Smooth muscle cell (in vitro differentiated cells): ENCODE results near the gene KAT6B. TPM values are rescaled to one million over a fixed set of nuclear protein-coding genes. Genes with fewer than 3 reads are reported as not detected.
"Not testable (repeated sequence)": the region's sequence is repeated elsewhere in the genome, so short reads cannot be mapped to it uniquely, and the experiment has no call there.

Experiments
- DNase-seq: peaks from one replicate; lab custom pipeline; 2025; ENCODE audit not compliant: unreplicated experiment; lab: John Stamatoyannopoulos, UW
- H2AFZ ChIP-seq: fragments of 200-600 bp; sonication (generic); 2 replicates; pipeline ENCODE4 v1.6.0; 2016; ENCODE audit warnings: antibody characterized with exemption, low read depth, mild to moderate bottlenecking
- H3F3A ChIP-seq: fragments of 200-600 bp; sonication (generic); 2 replicates; pipeline ENCODE4 v1.6.0; 2017; ENCODE audit warnings: antibody characterized with exemption, low read depth
- H3K27ac ChIP-seq: fragments of 200-600 bp; sonication (generic); 2 replicates; pipeline ENCODE4 v1.5.1; 2016; ENCODE audit warnings: low read depth, mild to moderate bottlenecking
- H3K27me3 ChIP-seq: fragments of 200-600 bp; sonication (generic); 2 replicates; pipeline ENCODE4 v1.6.1; 2016; ENCODE audit warnings: low read depth, mild to moderate bottlenecking
- H3K36me3 ChIP-seq: fragments of 200-600 bp; sonication (generic); 2 replicates; pipeline ENCODE4 v1.5.1; 2016; ENCODE audit warnings: low read depth
- H3K4me1 ChIP-seq: fragments of 200-600 bp; sonication (generic); 2 replicates; pipeline ENCODE4 v1.5.1; 2016; ENCODE audit warnings: low read depth
- H3K4me2 ChIP-seq: fragments of 200-600 bp; sonication (generic); 2 replicates; pipeline ENCODE4 v1.6.0; 2016; ENCODE audit warnings: mild to moderate bottlenecking
- H3K4me3 ChIP-seq: fragments of 200-600 bp; sonication (generic); 2 replicates; pipeline ENCODE4 v1.5.1; 2016; ENCODE audit warnings: mild to moderate bottlenecking
- H3K79me2 ChIP-seq: fragments of 200-600 bp; sonication (generic); 2 replicates; pipeline ENCODE4 v1.6.0; 2016; ENCODE audit warnings: low read depth, mild to moderate bottlenecking
- H3K9ac ChIP-seq: fragments of 200-600 bp; sonication (generic); 2 replicates; pipeline ENCODE4 v1.6.0; 2016; ENCODE audit warnings: low read depth
- H3K9me3 ChIP-seq: fragments of 200-600 bp; sonication (generic); replicated peaks from 2 replicates; pipeline ENCODE4 v1.5.1; 2016; ENCODE audit warnings: low read depth
- H4K20me1 ChIP-seq: fragments of 200-600 bp; sonication (generic); 2 replicates; pipeline ENCODE4 v1.6.0; 2016; ENCODE audit warnings: low read depth
- WGBS: methylation state at CpG from one replicate; pipeline ENCODE4 v1.1.7; 2016; ENCODE audit warnings: low lambda C conversion rate; 5-methylcytosine and 5-hydroxymethylcytosine counted together
- polyA plus RNA-seq: library from polyadenylated mRNA; unstranded; fragments of >200 nt; fragmentation: Nextera tagmentation; extraction: Ambion mirVana; gene quantifications from 2 replicates; pipeline ENCODE4 v1.2.1, GENCODE V29; 2016
- total RNA-seq: library from RNA; depleted of rRNA; stranded (reverse); fragments of >200 nt; gene quantifications from 2 replicates; pipeline ENCODE4 v1.2.3, GENCODE V29; 2014
- TF ChIP-seq, protein P1 (sequence below): fragments of 200-600 bp; sonication (generic); IDR thresholded peaks from 2 replicates; pipeline ENCODE4 v1.5.1; 2017; ENCODE audit warnings: borderline replicate concordance, mild to moderate bottlenecking, antibody characterized with exemption; ENCODE audit not compliant: insufficient read depth, poor library complexity, severe bottlenecking

Gene KAT6B
- total and polyA plus RNA-seq, 2 experiments from 2014 or later = 9.0 to 19.8 TPM

DNA sequence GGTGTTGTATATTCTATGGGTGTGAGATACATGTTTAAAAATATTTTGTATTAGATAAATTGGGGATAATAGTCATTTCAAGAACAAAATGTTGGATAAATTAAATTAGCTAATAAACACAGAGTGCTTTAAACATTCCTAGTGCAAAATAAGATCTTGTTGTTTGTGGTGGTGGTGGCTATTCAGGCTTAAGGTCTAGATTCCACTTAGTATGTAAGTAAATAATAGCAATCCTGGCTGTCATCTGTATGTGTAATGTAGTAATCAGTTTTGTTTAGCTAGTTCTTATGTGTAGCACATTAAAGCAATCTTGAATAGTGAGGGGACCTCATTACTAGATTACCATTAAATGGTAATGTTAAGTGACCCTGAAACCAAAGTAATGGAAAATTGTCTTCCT lies 48.7 kb downstream of the KAT6B start:
- Histone ChIP-seq H4K20me1 (peaks cover 93% of the 10 kb centered on the region), H3K9ac (no peak overlapping the region), H3K27ac (no peak overlapping the region), H3K4me2 (no peak overlapping the region), H3K36me3 (no peaks in the 10 kb centered on the region), H3K4me3 (no peak overlapping the region), H3K79me2 (peaks cover 21% of the 10 kb centered on the region), H3K27me3 (no peaks in the 10 kb centered on the region), H2AFZ (no peak overlapping the region), H3F3A (no peaks in the 10 kb centered on the region), H3K4me1 (no peaks in the 10 kb centered on the region), H3K9me3 (no peaks in the 10 kb centered on the region)
- TF ChIP-seq, protein P1, sequence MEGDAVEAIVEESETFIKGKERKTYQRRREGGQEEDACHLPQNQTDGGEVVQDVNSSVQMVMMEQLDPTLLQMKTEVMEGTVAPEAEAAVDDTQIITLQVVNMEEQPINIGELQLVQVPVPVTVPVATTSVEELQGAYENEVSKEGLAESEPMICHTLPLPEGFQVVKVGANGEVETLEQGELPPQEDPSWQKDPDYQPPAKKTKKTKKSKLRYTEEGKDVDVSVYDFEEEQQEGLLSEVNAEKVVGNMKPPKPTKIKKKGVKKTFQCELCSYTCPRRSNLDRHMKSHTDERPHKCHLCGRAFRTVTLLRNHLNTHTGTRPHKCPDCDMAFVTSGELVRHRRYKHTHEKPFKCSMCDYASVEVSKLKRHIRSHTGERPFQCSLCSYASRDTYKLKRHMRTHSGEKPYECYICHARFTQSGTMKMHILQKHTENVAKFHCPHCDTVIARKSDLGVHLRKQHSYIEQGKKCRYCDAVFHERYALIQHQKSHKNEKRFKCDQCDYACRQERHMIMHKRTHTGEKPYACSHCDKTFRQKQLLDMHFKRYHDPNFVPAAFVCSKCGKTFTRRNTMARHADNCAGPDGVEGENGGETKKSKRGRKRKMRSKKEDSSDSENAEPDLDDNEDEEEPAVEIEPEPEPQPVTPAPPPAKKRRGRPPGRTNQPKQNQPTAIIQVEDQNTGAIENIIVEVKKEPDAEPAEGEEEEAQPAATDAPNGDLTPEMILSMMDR = no peak
- DNase-seq = no peak

DNA sequence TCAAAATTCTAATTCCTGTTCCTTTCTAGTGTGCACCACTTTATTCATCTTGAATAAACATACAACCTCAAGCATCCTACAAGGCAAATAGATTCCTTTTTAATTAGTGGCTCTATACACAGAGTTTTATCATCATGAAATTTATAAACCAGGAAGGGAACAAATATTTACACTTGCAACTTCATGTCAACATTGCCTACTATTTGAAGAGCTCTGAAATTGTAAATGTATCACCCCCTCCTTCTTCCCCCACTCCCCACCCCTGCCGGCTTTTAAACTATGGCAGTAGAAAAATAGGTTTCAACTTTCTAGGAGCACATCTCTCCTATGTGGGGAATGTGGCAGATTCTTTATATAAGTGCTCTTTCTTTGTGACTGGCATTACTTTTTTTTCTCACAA lies 49.6 kb downstream of the KAT6B start:
- peaks cover 93% of the 10 kb centered on the region for H4K20me1 ChIP-seq
- no peak for DNase-seq
- H3K9ac ChIP-seq = no peak overlapping the region
- no peak overlapping the region for H2AFZ ChIP-seq
- H3K4me3 ChIP-seq = no peak overlapping the region
- H3K4me2 ChIP-seq = no peak overlapping the region
- no peaks in the 10 kb centered on the region for H3K4me1 ChIP-seq
- no peaks in the 10 kb centered on the region for H3F3A ChIP-seq
- no peak overlapping the region for H3K27ac ChIP-seq
- H3K36me3 ChIP-seq = no peaks in the 10 kb centered on the region
- WGBS = 65% methylated on average over 1 of the region's 1 CpG
- TF ChIP-seq, protein P1 = no peak
- no peaks in the 10 kb centered on the region for H3K27me3 ChIP-seq
- H3K9me3 ChIP-seq = no peaks in the 10 kb centered on the region
- peaks cover 24% of the 10 kb centered on the region for H3K79me2 ChIP-seq

DNA sequence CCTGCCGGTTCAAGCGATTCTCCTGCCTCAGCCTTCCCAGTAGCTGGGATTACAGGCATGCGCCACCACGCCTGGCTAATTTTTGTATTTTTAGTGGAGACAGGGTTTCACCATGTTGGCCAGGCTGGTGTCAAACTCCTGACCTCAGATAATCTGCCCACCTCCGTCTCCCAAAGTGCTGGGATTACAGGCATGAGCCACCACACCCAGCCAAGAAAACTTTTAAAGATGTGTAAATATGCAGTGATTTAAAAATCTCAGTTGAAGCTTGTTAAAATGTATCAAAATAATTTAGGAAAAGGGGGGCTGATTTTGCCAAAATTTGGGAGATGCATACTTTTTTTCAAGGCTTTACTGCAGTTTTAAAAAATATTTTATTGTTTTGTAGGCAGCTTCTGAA lies 50.7 kb downstream of the KAT6B start:
- DNase-seq, H3K4me3 ChIP-seq, H3K9me3 ChIP-seq, H3K4me2 ChIP-seq, H2AFZ ChIP-seq, H3K9ac ChIP-seq, H3F3A ChIP-seq, H3K4me1 ChIP-seq, H3K27me3 ChIP-seq, H3K27ac ChIP-seq, H3K36me3 ChIP-seq: not testable (repeated sequence)
- Histone ChIP-seq H3K79me2 (peaks cover 24% of the 10 kb centered on the region), H4K20me1 (peaks cover 94% of the 10 kb centered on the region)
- 93% methylated on average over 5 of the region's 5 CpGs for WGBS

DNA sequence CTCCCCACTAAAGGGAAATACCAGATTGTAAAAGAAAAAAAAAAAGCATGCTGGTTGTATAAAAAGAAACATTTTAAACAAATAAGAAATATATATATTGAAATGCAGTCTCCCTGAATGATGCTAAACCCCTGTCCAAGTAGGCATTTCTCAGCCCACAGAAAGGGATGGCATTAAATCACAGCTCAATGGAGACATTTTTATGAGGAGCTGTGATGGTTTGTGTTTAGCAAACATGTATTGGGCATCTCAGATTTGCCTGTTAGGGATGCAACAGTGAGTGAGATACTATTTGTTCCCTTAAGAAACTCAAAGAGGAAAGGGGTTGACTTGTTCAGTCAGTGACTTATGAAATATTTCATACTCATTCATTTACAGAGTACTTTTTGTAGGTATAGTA lies 51.5 kb downstream of the KAT6B start:
- no peak for DNase-seq
- no peaks in the 10 kb centered on the region for H3F3A ChIP-seq
- no peaks in the 10 kb centered on the region for H3K27me3 ChIP-seq
- no peaks in the 10 kb centered on the region for H3K9me3 ChIP-seq
- peaks cover 94% of the 10 kb centered on the region for H4K20me1 ChIP-seq
- no peak overlapping the region for H3K9ac ChIP-seq
- H2AFZ ChIP-seq = no peak overlapping the region
- no peak overlapping the region for H3K4me3 ChIP-seq
- peaks cover 24% of the 10 kb centered on the region for H3K79me2 ChIP-seq
- H3K27ac ChIP-seq = no peak overlapping the region
- no peak overlapping the region for H3K4me2 ChIP-seq
- TF ChIP-seq, protein P1 = no peak
- H3K36me3 ChIP-seq = no peaks in the 10 kb centered on the region
- no peaks in the 10 kb centered on the region for H3K4me1 ChIP-seq
